Posterior cingulate gyrus (tissue), 11 donors: ENCODE results near the gene OXER1.

Source experiments
- DNase-seq, 10 donors: peaks; one replicate each; pipeline versions ENCODE4 v3.0.0 to v3.0.0-alpha.2; 2020 to 2021; ENCODE audit warnings: mixed read lengths in 3 of 10
- intact Hi-C: fragments of 100-400 bp; cut with DNase I; formaldehyde crosslinking; loops from one replicate; pipeline ENCODE4 v1.15.1; 2023

The OXER1 gene, protein sequence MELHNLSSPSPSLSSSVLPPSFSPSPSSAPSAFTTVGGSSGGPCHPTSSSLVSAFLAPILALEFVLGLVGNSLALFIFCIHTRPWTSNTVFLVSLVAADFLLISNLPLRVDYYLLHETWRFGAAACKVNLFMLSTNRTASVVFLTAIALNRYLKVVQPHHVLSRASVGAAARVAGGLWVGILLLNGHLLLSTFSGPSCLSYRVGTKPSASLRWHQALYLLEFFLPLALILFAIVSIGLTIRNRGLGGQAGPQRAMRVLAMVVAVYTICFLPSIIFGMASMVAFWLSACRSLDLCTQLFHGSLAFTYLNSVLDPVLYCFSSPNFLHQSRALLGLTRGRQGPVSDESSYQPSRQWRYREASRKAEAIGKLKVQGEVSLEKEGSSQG

DNA sequence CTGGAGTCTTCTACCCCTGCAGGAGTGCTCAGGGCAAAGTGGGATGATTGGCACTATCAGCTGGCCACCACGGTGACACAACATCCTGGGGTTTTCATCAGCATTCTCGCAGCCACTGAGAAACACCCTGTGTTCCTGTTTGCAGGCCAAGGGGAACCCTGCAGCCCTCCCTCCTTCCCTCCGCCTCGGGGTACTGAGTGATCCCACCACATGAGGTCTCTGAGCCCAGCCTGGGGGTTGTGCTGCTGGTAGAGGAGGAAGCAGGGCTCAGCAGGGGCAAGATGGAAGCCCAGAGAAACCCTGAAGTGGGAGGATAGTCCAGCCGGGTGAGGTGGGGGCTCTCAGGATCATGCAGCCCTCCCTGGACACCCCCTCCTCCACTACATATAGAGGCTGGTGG, at the start of gene OXER1:
Gene OXER1 (minus strand): TSS at position 40 of the 400 bp plus-strand sequence. CDS start 73 bp downstream, outside the sequence.
- peak in 1 of 10 donors; percentile 75 for DNase-seq
- intact Hi-C loops: no loop called here

DNA sequence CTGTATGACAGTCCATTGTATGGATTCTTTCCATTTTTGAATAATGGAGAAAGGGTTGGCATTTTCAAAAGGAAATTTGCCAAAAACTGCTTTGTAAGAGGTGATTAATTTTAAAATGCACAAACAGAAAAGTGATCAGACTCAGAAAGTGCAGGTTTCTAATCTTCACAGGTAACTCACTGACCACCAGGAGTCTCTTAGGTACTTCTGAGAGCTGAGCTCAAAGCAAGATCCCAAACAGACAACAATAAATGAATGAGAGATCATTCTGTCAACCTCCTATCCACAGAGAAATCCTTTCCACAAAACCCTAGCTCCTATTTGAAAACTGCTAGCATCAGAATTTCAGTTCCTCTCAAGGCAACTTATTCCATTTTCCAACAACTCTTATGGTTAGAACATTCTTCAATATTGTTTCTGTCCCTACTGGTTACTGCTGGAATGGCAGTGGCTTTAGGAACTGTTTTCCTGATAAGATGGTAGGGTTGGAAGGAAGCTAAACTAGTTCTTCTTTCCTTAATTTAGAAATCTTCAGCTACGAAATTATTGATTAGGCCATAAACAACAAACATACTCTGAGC, 49.1 kb upstream of the OXER1 start:
- intact Hi-C loops: no loop called here
- DNase-seq: no peak

DNA sequence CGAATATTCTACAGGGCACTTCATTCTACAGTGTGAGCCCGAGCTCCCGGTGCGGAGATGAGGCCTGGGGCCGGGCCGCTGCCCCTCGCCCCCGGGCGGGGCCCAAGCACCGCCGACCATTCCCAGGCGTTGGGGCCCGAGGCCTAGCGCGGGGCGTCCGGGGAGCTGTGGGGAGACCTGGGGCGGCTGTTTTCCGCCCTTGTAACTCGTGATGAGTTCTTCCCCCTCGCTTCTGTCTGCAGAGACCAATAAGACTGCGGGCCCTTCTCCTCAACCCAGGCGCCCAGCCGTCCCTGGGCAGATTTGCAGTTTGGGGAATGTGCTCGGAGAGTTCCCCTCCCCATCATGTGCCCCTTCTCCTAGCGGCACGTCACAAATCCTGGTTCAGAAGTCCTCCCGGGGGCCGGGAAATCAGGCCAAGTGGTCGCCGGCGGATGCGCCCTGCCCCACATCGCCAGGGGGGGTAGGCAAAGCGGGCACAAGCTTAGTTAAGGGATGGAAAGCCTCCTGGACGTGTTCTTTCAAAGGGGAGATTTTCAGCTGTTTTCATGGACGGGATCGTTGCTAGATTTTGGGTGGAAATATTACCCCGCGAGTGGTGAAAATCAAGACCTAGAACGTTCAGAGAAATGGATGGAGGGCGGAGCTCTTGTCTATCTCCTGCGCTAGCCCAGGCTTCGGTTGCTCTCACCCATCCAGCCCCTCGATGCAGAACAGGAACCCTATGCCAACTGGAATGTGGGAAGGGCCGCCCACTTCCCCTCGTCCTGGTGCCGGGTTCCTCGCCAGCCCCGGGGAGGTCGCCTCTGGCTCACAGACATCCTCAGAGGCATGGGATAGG, 47.3 kb upstream of the OXER1 start:
- DNase-seq: peak; percentile 28 to 94 (median 61)
- intact Hi-C loops: no loop called here

DNA sequence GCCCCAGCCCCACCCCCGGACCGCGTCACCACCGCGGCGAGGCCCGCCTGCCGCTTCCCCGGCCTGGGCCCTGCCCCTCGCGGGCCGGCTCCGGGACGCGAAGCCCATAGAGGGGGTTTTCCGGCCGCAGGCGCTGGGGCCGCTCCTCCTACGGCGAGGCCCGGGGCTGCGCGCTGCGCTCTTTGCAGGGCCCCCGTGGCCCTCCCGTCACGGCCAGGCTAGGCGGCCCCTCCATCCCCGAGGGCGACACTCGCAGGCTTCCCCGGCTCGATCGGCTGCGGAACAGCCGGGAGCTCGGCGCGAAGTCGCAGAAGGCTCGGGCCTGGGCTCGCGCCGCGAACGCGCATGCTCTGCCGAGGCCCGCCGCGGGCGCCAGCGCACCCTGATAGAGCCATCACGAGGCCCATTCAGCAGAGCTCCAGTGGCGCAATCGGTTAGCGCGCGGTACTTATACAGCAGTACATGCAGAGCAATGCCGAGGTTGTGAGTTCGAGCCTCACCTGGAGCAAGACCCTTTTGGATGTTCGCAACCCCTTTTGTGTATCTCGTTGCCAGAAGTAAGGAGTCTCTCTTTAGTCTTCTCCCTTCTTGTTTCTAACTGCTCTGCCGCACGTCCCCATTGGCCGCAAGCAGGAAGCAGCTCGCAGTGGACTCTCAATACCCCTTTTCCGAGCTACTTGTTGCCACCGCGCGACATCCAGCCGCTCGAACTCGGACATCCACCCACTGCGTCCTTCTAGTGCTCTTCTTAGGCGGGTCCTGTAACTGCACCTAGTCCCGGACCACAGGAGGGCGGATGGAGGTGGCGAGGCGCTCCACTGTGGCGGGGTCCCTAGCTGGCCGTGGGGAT, 46.4 kb upstream of the OXER1 start:
- DNase-seq: peak; percentile 88 to 99 (median 94)
- intact Hi-C loops: no loop called here

DNA sequence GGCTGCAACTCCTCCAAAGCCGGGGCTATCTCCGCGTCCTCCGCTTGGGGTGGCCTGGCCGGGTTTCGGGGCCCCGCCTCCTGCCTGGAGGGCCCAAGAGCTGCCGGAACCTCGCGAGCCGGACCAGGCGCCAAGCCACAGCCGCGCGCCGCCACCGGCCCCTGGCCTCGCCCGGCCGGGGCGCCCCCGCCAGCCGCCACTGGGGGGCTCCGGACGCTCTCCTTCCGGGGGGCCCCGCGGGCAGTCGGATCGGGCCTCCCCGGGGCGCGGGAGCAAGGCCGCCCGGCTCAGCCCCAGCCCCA, 45.8 kb upstream of the OXER1 start:
- intact Hi-C loops: no loop called here
- DNase-seq: peak; percentile 65 to 96 (median 79)

DNA sequence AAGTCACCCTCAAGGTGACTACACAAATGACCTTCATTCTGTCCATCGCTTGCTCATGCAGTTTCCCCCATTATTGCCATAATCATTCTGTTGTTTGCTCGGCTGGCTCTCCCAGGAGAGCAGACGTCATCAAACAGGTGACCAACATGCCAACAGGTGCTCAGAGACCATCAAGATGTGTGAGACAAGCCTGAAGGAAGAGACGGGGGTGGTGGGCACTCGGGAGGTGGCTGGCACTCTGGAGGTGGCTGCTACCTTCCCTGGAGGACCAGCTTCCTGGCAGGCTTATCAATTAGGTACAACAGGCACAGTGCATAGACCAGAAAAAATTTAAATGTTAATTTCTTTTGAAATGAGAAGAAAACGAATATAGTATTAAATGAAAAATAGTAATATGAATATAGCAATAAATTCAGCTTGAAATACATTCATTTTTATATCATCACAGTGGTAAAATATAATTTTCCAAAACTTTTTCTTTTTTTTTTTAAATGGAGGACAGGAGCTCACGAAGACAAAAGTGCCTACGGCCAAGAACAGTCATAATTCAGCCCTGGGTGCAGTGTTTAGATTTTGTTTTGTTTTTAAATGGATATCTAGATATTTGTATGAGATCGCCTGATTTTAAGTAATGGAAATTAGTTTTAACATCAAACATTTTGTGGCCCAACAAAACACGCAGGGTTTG, 45.3 kb upstream of the OXER1 start:
- intact Hi-C loops: no loop called here
- peak in 1 of 10 donors; percentile 29 for DNase-seq

DNA sequence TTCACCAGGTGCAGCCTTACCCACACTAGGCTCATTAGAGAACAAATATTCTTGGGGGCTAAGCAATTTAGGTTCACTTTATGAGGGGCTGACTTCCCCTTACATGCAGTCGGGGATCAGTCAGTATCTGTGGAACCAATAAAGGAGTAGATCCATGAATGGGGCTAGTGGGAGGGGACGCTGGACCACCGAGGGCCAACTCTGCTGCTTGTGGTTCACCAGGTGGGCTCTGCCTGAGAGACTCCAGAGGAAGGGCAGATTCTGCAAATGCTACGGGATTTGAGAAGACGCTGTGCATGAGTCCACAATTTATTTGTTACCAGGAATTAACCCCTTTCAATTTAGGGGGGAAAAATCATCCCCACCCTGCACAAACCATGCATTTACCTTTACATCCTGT, 44.4 kb upstream of the OXER1 start:
- peak in 1 of 10 donors; percentile 66 for DNase-seq

DNA sequence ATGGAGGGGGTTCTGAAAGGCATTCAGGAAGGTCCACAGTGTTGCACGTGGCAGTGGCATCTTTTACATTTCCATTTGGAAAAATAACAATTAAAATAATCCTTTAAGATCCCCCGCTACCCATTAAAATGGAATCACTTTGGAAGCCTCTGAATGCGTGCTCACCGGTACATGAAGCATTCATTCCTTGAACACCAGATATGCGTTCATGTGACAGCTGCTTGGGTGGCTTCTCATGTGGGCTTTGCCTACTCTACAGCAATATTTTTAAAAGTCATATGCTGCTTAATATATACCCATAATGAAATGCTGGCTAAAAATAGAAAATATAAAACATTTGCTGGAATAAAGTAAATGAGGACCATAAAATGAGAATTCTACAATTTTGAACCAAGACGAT, 42.9 kb upstream of the OXER1 start:
- DNase-seq: no peak

More for the DNA sequence above, 44.4 kb upstream of the OXER1 start:
- intact Hi-C loops: no loop called here

DNA sequence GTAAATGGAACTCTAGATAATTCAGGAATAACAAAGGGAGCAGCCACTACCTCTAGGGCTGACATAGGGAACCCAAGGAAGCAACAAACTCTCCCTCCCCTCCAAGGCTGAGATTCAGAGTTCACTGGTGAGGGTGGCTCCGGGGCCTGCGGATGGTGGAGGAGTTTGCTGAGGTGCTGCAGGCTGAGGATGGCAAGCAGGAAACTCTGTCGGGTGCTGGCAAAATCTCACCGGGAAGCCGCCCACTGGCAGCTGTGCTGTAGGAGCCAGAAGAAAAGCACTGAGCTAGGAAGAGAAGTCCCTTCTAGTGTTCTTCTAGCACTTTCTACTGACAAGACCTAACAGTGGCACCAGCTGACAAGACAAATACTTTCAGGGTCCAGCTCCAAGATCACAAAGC, 41.0 kb upstream of the OXER1 start:
- intact Hi-C loops: no loop called here
- DNase-seq: peak in 8 of 10 donors; percentile 38 to 95 (median 74)

More for the DNA sequence above, 42.9 kb upstream of the OXER1 start:
- intact Hi-C loops: no loop called here

DNA sequence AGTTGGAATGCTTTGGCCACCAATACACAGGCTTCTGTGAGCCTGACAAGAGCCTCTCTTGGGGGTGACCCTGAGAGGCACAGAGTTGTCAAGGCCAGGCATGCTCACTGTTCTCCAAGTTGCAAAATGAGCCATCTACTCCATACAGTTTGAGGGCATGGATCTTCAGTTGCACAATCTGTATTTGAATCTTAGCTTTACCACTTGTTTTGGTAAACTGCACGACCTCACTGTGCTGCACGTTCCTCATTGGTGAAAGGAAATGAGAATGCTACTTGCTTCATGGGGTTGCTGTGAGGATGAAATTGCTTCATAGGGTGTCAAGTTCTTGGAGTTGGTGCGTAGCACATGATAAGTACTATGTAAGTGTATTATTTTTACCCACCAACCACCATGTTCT, 40.4 kb upstream of the OXER1 start:
- intact Hi-C loops: no loop called here
- DNase-seq: no peak

DNA sequence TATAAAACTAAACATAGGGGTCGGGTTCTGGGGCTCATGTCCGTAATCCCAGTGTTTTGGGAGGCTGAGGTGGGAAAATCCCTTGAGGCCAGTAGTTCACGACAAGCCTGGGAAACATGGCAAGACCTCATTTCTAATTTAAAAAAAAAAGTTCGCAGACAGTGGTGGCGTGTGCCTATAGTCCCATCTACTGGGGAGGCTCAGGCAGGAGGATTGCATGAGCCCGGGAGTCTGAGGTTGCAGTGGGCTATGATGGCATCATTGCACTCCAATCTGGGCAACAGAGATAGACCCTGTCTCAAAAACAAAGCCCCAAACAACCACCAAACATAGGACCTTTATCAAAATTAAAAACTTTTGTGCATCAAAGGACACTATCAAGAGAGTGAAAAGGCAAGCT, 38.2 kb upstream of the OXER1 start:
- intact Hi-C loops: no loop called here
- DNase-seq: no peak

DNA sequence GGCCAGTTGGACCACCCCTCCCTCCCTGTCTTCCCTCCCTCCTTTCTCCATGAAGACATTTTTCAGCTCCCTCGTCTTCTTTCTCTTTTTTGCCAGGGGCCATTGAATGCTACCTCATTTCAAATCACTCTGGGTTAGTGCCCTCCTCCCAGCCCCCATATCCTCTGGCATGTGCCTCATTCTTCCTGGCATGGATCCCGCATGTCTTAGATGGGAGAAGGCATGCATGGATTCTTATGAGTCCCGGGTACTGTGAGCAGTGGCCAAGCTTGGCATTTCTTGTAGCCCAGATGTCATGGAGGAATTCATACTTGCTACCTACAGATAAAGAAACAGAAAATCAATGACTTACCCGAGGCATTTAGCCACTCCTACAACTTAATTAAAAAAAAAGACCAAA, 37.4 kb upstream of the OXER1 start:
- no peak for DNase-seq
- intact Hi-C loops: no loop called here

DNA sequence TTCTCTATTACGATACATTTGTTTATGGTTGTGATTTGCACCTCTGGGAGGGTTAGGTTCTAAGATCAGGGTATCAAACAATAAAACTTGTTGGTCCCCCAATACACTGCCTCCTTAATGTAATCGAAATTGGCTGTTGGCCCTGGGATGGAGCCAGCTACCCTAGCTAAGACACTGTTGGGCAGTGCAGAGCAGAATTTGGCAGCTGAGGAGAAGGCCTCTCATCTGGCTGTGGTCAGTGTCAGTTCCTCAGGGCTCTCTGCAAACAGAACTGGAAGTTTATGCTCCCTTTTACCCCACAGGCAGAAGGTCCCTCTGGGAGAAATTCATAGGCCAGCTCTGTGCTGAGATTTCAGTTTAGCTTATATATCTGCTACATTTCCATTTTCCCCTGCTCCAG, 37.0 kb upstream of the OXER1 start:
- intact Hi-C loops: no loop called here
- no peak for DNase-seq

DNA sequence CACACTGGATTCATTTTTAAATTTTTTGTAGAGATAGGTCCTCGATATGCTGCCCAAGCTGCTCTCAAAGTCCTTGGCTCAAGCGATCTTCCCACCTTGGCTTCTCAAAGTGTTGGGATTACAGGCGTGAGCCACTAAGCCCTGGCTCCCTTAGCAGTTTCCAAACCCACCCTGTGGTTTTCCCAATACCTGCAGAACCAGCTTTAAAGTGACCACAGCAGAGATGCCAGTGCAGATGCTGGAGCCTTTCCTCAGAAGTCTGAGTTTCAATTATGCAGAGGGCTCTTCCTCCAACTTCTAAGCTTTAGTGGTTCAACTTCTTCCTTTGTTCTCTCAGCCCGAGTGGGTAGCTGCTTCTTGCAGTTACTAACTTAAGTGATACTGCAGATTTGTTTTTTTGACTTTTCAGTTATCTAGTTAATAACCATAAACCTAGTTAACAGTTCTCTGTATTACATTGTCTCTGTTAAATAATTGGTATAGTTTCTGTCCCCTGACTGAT, 36.6 kb upstream of the OXER1 start:
- no peak for DNase-seq
- intact Hi-C loops: no loop called here

DNA sequence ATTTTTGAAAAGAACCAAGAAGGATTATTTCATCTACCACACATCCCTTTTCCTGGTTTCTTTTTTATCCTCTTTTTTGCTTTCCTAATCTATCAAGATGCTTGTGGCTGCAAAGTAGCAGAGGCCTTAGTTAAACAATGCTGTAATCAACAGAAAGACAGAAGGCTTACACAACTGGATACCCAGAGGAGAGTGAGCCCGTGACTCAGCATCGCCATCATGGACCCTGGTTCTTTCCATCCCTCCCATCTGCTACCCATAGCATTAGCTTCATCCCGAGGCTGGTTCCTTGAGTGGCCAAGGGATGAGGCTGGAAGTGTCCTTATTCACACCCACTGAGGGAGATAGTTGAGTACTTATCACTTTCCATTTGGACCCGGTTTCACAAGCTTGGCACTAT, 35.9 kb upstream of the OXER1 start:
- intact Hi-C loops: loop anchor here (10.0 kb wide), 1 partner anchor 295 kb away; no protein-coding TSS in a partner anchor
- no peak for DNase-seq

DNA sequence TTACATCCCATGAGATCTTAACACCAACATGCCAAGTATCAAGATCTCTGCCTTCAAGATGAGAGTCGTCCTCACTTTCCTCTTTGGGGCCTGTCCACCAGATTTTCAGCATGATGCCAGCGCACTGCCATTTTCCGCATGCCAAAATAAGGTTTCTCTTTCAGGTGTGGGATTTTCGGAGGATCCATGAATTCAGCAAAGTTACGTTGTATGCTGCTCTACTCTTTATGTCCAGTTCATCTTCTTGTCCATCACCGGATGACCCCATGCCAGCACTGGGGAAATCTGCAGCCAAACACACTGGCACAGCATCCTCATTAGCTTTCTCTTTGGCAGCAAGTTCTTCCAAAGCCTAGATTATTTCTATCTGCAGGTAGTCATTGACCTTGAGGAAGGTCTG, 33.3 kb upstream of the OXER1 start:
- no peak for DNase-seq
- intact Hi-C loops: loop anchor here (10.0 kb wide), 1 partner anchor 292 kb away; no protein-coding TSS in a partner anchor

DNA sequence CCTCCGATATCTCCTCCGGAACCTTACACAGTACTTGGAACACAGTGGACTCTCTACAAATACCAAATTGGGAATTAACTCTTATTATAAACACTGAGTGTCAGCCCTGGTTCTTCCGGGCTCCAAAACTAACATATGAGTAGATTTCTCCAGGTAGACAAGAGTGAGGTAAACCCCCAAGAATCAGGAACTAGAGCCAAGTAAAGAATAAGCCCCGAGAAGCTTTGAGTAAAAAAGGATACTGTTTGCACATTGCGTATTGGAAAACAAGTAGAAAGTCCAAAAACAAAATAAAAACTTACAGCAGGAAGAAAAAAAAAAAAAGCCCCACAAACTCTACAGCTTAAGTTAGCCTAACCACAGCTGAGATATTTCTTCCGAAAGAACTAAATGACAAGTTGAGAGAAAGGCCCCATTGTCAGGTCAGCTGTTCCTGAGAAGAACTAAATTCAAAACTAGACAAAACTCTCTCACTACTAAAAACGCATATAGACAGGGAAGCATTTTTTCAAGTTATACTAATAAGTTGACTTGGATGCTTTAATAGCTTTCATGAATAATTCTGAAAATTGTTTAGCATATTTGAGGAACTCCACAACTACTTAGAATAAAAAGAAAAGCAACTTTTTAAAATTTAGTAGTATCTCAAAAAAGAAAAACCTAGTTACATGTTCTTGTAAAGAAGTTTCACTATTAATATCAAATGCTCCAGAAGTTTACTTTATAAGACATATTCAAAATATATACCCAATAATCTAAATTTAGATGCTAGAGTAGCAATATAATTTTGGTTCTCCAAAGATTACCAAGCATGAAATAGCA, 32.7 kb upstream of the OXER1 start:
- intact Hi-C loops: loop anchor here (10.0 kb wide), 1 partner anchor 292 kb away; no protein-coding TSS in a partner anchor

DNA sequence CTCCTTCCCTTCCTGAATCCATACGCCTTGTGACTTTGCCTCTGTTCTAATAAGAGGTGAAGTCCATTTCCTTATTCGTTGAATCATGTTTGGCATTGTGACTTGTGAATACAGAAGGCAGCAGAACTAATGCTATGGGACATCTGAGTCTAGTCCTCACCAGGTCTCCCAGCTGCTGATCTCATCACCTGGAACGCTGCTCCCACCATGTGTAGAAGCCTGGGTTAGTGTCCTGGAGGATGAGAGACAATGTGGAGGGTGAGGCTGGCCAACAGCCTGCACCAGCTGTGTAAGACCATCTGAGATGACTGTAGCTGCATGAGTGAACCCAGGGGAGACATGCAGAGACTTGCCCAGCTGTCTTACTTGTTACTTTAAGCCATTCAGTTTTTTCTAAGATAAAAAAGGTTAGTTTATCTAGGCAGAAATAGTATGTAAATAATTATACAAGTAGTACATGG, 31.9 kb upstream of the OXER1 start:
- intact Hi-C loops: loop anchor here (10.0 kb wide), 1 partner anchor 291 kb away; no protein-coding TSS in a partner anchor
- DNase-seq: peak in 1 of 10 donors; percentile 21

More for the DNA sequence above, 32.7 kb upstream of the OXER1 start:
- DNase-seq: no peak
